HG02981 (cell line): ENCODE measurements around the gene MX2.

Experiments used
- ATAC-seq: cut with Tn5 transposase; IDR thresholded peaks from one replicate; pipeline ENCODE4 v1.9.1; 2021; ENCODE audit warnings: mild to moderate bottlenecking, moderate library complexity; ENCODE audit not compliant: unreplicated experiment

The MX2 gene

DNA sequence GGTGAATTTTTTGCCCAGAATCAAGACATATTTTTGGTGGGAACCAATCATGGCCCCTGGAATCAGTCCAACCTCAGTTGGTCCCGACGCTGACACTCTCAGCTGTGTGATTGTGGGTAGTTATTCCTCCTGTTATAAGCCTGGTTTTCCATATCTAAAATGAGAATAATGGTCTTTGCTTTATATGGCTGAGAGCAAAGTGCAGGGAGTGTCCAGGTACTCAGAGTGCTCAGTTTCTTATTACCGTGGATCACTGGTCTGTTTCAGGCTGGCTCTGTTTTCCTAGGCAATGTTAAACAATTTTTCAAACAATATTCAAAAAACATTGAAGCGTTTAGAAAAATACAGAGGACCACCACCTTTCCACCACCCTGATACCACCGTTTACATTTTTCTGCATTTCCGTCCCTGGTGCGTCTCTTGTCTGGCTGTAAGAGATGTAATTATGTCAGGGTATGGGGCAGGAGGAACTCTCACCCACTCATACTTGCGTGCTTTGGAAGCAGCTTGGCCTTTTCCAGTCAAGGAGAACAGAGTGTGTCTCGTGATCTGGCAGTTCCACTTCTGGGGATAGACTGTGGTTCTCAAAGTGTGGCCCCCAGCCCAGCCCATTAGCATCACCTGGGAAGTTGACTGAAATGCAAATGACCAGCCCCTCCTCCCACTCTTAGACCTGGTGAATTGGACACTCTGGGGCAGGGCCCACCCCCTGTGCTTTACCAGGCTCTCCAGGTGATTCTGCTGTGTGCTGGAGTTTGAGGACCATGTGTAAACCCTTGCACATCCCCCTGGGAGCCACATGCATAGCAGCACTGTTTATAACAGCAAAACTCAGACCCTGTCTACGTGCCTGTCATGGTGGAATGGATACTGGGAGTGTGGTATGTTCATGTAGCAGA is 71.0 kb downstream of the MX2 start:
- ATAC-seq, result no peak

DNA sequence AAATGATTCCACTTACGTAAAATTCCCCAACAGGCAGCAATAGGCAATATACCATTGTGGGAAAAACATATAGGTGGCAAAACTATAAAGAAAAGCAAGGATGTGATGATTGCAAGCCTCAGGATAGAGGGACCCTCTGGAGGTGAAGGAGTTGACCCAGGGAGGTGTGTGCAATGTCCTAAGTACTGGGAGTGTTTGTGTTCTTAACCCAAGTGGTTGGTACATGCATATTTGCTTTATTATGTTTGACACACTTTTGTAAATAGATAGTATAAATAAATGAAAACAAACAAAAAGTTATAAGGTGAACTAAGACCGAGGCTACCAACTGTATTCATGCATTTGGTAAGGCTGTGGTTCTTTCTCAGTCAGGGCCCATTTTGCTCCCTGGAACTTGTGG is 71.7 kb downstream of the MX2 start:
- no peak for ATAC-seq

DNA sequence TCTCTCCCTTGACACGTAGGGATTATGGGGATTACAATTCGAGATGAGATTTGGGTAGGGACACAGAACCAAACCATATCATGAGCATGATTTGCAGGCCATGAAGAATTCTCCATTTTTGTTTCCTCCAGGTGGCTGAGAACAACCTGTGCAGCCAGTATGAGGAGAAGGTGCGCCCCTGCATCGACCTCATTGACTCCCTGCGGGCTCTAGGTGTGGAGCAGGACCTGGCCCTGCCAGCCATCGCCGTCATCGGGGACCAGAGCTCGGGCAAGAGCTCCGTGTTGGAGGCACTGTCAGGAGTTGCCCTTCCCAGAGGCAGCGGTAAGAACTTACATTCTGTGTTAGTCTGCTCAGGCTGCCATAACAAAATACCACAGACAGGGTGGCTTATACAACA is 73.9 kb downstream of the MX2 start:
- ATAC-seq, result no peak

DNA sequence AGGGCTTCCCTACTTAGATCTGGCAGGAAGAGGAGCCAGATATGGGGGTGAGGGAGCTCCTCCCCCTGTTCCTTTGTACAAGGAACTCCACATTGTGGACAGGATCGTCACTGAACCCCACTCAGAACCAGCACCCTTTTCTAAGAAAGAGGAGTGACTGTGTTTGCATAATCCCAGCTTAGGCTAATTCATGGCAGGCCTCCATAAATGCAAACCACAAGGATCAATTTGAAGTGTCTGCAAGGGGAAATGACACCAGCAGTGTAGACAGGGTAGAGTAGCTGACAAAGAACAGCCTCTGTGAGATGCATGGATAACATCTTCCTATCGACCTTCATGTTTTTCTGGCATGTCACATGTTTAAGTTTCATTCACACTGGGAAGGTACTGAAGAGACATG is 75.9 kb downstream of the MX2 start:
- ATAC-seq, result no peak

DNA sequence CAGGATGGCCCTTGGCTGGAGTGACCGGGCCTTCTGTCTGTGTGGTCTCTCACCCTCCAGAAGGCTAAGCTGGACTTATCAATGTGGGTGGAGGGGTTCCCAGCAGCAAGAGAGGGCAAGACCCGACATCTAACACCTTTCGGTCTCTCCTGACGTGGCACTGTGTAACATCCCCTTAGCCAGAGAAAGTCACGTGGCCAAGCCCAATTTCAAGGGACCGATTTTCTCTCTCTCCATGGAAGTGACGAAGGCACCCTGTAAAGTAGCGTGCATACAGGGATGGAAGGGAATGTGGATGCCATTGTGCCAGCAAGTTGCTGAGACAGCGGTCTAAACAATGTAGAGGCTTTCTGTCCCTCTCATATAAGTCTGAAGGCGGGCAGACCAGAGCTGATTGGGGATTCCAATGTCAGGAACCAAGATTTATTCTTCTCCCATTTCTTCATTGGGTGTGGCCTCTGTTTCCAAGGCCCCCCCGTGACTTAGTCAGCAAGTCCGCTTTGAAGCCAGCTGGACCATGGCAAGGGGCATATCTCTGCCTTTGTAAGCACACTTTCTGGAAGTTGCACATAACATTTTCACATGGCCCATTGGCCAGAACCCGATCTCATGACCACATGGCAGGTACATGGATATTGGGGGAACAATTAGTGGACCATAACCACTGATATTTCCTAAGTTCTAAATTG is 76.7 kb downstream of the MX2 start:
- no peak for ATAC-seq

DNA sequence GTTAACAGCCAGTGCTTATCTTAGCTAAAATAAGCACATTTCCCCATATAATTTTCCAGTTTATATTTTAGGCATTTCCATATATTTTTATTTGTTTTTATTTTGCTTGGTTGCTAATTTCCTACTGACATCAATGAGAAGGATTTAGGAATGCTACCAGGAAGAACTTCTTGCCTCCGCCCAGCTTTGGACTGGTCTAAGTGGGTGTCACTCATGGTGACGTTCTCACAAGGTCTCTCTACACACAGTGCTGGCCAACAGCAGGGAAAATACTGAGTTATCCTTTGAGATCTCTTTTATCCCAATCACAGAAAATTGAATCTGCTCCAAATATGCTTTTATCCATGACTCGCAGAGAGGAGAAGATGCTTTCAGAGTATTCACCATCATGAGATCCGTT is 77.4 kb downstream of the MX2 start:
- no peak for ATAC-seq

DNA sequence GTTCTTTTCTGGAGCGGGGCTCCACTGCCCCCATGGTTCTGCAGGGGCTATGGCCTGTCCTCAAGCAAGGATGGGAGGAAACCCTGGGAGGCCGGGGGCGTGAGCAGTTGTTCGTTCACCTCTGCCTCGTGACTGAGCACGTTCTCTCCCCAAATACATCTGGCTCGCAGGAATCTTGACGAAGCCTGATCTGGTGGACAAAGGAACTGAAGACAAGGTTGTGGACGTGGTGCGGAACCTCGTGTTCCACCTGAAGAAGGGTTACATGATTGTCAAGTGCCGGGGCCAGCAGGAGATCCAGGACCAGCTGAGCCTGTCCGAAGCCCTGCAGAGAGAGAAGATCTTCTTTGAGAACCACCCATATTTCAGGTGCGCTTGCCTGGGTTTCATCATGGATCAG is 79.7 kb downstream of the MX2 start:
- ATAC-seq, result no peak

DNA sequence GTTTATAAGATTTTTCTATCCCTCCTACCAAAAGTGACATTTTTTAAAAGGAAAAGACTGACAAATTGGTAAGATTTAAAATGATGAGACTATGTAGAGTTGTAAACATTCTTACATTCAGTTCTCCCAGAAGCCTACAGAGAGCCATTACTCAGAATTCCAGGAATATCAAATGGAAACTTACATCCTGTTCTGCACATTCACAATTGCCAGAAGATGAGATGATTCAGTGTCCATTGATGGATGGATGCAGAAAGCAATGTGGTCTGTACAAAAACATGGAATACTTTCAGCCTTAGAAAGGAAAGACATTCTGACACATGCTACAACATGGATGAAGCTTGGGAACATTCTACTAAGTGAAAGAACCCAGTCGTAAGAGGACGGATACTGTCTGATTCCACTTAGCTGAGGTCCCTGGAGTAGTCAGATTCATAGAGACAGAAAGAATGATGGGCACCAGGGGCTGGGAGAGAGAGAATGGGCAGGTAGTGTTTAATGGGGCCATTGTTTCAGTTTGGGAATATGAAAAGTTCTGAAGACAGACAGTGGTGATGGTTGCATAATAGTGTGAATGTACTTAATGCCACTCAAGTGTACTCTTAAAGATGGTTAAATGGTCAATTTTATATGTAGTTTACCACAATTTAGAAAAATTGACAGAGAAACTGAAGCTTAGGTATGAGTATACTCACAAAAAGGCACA is 80.8 kb downstream of the MX2 start:
- ATAC-seq, result no peak

DNA sequence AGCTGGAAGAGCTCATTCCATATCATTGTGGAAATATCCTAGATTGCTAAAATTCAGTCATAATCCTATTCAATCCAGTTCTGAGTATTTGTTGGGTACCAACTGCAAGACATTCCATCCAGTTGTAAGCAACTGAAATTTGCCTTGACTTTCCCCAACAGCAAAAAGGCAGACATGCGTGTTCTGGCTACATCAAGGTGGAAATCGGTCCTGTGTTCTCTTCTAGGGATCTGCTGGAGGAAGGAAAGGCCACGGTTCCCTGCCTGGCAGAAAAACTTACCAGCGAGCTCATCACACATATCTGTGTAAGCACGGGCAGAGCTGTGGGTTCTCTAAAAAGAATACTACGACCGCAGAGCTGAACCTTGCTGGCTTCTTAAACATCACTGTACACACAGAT is 81.7 kb downstream of the MX2 start:
- no peak for ATAC-seq

DNA sequence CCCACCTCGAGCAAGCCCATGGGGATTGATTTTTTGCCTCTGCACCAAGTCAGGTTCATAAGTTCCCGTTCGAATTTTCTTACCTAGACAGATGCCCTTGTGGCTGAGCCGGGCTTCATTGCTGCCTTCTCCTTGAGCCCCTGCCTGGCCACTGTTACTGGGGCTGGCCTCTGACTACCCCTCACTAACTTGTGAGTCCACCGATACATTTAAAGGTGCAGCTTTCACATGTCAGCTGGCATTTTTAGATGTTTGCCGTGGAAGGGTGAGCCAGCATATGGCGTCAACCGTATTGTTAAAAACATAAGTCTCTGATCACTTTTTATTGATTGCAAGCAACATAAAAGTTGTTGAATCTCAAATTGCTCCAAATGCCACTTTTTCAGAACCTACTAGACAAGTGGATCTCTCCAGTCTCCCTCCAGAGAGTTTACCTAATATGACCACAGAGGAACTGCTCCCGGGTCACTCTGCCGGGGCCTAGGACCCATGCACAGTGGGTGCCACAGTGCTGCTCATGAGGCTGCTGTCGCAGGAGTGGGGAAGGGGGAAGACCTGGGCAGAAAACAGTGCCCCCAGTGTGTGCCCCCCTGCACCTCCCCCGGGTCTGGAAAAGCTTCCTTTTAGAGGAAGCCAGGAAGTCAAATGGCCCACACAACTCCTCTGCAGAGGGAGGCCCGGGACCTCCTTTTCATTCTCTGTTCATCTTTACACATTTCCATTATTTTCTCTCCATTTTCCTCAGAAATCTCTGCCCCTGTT is 83.1 kb downstream of the MX2 start:
- no peak for ATAC-seq

DNA sequence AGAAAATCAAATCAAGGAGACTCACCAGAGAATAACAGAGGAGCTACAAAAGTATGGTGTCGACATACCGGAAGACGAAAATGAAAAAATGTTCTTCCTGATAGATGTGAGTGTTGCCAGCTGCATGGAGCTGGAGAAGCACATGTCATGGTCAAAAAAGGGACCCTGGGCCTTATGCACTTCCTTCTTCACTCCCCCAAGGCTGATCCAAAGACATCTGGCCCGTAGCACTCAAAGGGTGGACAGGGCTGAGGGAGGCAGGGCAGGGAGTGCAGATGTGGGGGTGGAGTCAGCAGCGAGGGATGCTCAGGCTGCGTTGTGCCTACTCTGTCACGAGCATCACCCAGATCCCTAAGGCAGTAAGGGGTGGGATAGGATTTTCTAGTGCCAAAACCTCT is 83.6 kb downstream of the MX2 start:
- ATAC-seq, result no peak

DNA sequence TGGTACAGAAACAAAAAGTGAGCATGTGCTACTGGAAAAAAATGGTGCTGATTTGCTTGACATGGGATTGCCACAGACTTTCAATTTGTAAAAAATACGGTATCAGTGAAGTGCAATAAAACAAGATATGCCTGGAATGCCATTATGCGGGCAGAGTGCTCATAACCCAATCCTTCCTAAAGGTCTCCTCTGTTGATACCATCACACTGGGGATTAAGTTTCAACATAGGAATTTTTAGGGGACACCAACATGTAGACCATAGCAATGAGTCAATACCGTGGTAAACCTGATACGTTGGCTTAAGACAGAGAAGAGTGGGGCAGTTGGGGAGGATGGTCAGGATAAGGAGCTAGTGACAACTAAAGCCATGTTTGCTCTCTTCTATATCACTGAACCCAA is 84.8 kb downstream of the MX2 start:
- ATAC-seq, result no peak

DNA sequence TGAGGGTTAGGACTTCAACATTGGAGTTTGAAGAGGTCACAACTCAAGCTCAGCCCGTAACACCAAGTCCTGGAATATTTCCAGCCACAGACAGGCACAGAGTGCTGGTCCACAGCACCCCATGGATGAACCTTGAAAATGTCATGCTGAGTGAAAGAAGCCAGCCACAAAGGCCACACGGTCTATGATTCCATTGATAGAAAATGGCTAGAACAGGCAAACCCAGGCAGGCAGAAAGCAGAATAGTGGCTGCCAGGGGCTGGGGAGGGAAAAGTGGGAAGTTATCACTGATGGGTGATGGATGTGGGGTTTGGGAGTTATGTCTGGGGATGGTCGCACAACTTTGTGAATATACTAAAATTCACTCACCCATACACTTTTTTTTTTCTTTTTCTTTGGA is 85.5 kb downstream of the MX2 start:
- no peak for ATAC-seq

DNA sequence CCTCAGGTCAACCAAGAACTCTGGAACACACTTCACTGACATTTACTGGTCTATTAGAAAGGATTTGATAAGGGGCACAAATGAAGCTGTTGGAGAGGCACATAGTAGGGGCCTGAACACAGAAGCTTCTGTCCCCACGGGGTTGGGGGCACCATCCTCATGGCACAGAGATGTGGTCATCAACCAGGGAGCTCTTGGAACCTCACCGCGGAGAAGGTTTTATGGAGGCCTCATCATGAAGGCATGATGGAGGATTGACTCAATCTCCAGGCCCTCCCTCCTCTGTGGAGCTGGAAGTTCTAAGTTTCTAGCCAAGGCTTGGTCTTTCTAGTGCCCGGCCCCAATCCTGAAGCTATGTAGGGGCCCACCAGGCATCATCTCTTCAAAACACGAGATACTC is 87.8 kb downstream of the MX2 start:
- ATAC-seq, result no peak

DNA sequence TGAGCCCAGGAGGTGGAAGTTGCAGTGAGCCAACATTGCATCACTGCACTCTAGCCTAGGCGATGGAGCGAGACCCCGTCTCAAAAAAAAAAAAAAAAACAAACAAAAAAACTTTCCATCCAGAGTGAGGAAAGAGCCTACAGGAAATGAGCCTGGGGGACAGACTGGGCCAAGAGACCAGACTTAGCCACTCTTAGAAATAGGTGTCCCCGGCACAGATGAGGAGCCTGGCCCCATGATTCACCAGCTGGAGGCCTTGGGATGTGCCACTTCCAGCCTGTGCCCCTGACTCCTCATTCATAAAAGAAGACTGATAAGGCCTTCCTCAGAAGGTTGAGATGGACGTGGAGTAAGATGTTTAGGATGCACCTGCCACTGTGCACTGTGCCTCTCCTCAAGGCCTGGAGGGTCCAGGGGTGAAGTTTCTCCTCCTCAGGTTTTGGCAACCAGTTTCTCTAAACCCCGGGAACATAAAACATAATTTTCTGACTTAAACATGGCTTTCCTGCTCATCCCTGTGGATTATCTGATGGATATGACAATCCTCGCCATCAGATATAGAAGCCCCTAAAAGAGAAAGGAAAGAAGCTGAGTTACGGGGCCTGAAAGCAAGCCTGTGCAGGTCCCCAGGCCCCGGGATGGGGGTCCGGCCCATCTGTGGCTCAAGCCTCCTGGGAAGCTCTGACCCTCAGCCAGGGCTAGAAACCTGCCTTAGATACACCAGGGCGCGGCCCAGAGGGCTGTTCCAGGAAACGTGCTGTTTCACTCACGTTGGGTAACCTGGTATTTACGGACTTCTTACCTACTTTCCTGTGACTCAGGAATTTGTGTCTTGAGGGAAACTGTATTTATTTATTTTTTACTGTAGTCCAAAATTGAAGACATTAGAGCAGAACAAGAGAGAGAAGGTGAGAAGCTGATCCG is 90.2 kb downstream of the MX2 start:
- ATAC-seq, result no peak

DNA sequence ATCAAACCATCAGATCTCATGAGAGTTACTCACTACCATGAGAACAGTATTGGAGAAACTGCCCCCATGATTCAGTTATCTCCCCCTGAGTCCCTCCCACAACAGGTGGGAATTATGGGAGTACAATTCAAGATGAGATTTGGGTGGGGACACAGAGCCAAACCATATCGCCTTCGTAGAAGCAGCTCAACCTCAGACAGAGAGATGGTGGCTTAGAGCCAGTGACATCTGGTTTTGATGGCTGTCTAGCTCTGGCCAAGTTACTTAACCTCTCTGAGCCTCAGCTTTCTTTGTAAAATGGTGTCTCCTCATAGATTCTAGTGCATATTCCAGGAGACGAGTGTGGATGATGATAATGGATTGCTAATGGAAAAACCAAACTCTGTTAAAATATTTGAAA is 91.4 kb downstream of the MX2 start:
- ATAC-seq, result no peak

DNA sequence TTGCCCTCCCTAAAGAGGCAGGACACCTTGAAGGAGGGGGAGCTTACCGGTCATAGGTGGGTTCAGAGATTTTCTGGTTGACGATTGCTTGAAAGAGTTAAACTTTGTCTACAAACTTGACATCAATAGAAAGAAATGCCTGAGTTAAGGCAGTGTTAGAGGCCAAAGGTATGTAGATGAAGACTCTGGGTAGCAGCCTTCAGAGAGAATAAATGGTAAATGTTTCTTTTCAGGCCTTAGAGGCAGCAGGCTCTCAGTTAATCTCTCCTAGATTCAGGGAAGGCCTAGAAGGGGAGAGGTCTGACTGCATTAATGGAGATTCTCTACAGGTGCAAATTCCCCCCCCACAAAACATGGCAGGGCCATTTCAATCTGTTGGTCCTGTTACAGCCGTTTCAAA is 91.9 kb downstream of the MX2 start:
- ATAC-seq, result no peak

DNA sequence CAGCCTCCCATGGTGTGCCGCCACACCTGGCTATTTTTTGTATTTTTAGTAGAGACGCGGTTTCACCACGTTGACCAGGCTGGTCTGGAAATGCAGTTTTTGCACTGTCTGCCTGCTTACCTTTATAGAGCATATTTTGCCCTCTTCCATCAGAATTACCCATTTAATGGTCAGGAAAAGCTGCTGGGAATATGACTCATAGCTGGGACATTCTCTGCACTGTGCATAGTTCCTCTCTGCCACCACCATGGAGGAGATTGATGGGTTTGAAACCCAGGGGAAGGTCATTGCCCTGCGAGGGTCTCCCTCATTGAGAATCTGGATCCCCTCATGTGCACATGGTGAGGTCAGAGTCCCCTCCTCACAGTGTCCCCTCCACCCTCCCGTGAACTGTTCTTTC is 96.3 kb downstream of the MX2 start:
- ATAC-seq, result no peak

DNA sequence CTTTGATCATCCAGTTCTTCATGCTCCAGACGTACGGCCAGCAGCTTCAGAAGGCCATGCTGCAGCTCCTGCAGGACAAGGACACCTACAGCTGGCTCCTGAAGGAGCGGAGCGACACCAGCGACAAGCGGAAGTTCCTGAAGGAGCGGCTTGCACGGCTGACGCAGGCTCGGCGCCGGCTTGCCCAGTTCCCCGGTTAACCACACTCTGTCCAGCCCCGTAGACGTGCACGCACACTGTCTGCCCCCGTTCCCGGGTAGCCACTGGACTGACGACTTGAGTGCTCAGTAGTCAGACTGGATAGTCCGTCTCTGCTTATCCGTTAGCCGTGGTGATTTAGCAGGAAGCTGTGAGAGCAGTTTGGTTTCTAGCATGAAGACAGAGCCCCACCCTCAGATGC is 96.7 kb downstream of the MX2 start:
- ATAC-seq, result no peak
